ENCODE results near the gene IFNAR2. TPM values are rescaled to one million over a fixed set of nuclear protein-coding genes. Genes with fewer than 3 reads are reported as not detected.

IFNAR2 gene
- total RNA-seq, 1 experiment from 2014 or later = 2.1 TPM

DNA sequence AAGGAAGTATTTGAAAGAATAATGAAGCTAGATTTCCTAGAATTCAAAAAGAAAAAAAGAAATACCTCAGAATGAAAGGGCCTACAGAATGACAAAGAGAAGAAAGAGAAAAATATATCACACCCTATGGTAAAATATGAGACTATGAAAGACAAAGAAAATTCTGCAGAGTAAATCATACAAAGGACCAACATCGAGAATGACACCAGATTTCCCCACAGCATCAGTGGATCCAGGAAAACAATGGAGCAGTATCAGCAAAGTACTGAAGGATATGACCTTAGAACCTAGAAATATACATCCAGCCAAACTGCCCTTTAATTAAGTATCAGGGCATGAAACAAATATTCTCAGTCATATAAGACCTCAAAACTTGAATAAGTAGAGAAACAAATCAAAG lies 21.2 kb upstream of the IFNAR2 start:
- intact Hi-C loops (cut with micrococcal nuclease) = no loop called here
- Histone ChIP-seq H3K9me2 (replicated peaks; ENCODE audit: low read length) (no peaks in the 10 kb centered on the region), H3K27me3 (ENCODE audit: low read length) (no peaks in the 10 kb centered on the region), H4K20me1 (ENCODE audit: low read length) (no peaks in the 10 kb centered on the region), H3K9me3 (ENCODE audit: low read length) (no peaks in the 10 kb centered on the region), H3K27ac (ENCODE audit: low read length) (no peak overlapping the region), H3F3A (ENCODE audit: low read length, unreplicated experiment) (no peaks in the 10 kb centered on the region), H3K36me3 (ENCODE audit: low read depth, low read length) (no peaks in the 10 kb centered on the region), H2AFZ (ENCODE audit: low read length) (no peak overlapping the region), H3K4me1 (ENCODE audit: insufficient read depth, low read length) (peaks cover 13% of the 10 kb centered on the region), H3K4me3 (ENCODE audit: low read length) (no peak overlapping the region), H3K4me2 (ENCODE audit: low read length) (no peak overlapping the region), H3K9ac (ENCODE audit: low read length) (no peak overlapping the region), H3K79me2 (ENCODE audit: low read length) (no peaks in the 10 kb centered on the region)
- DNase-seq = no peak
- no peak for ATAC-seq
- ChIA-PET CTCF (no interaction called here), POLR2A (ENCODE audit: unreplicated experiment) (no interaction called here)
- no peak for TF ChIP-seq EZH2 (IDR thresholded peaks at IDR 0.05; ENCODE audit: low read length, unreplicated experiment)
- TF ChIP-seq, protein P1, sequence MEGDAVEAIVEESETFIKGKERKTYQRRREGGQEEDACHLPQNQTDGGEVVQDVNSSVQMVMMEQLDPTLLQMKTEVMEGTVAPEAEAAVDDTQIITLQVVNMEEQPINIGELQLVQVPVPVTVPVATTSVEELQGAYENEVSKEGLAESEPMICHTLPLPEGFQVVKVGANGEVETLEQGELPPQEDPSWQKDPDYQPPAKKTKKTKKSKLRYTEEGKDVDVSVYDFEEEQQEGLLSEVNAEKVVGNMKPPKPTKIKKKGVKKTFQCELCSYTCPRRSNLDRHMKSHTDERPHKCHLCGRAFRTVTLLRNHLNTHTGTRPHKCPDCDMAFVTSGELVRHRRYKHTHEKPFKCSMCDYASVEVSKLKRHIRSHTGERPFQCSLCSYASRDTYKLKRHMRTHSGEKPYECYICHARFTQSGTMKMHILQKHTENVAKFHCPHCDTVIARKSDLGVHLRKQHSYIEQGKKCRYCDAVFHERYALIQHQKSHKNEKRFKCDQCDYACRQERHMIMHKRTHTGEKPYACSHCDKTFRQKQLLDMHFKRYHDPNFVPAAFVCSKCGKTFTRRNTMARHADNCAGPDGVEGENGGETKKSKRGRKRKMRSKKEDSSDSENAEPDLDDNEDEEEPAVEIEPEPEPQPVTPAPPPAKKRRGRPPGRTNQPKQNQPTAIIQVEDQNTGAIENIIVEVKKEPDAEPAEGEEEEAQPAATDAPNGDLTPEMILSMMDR (conservative IDR thresholded peaks at IDR 0.05; ENCODE audit: low read depth, low read length) = no peak
- TF ChIP-seq EZH2phosphoT487 (IDR thresholded peaks at IDR 0.05; ENCODE audit: borderline replicate concordance, low read length) = no peak
- BruUV-seq (replicated peaks) = no TSS peak

DNA sequence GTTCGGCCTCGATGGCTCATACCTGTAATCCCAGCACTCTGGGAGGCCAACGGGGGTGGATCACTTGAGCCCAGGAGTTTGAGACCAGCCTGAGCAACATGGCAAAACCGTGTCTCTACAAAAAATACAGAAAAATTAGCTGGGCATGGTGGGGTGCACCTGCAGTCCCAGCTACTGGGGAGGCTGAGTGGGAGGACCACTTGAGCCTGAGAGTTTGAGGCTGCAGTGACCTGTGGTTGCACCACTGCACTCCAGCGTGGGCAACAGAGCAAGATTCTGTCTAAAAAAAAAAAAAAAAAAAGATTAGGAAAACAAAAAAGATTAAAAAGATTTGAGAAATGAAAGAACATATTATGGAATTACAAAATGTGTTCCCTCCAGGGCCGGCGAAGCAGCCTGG lies 18.4 kb upstream of the IFNAR2 start:
- Histone ChIP-seq H3K27ac (ENCODE audit: low read length) (no peak overlapping the region), H3K4me1 (ENCODE audit: insufficient read depth, low read length) (no peaks in the 10 kb centered on the region), H2AFZ (ENCODE audit: low read length) (no peak overlapping the region), H3K36me3 (ENCODE audit: low read depth, low read length) (no peaks in the 10 kb centered on the region), H3F3A (ENCODE audit: low read length, unreplicated experiment) (no peaks in the 10 kb centered on the region), H3K27me3 (ENCODE audit: low read length) (no peaks in the 10 kb centered on the region), H3K9me3 (ENCODE audit: low read length) (no peaks in the 10 kb centered on the region), H3K4me3 (ENCODE audit: low read length) (no peak overlapping the region), H3K9me2 (replicated peaks; ENCODE audit: low read length) (no peaks in the 10 kb centered on the region), H3K9ac (ENCODE audit: low read length) (no peak overlapping the region), H4K20me1 (ENCODE audit: low read length) (no peaks in the 10 kb centered on the region), H3K4me2 (ENCODE audit: low read length) (no peak overlapping the region), H3K79me2 (ENCODE audit: low read length) (no peaks in the 10 kb centered on the region)
- CTCF ChIA-PET = no interaction called here
- DNase-seq = no peak
- intact Hi-C loops (cut with micrococcal nuclease) = no loop called here
- no TSS peak for BruUV-seq (replicated peaks)
- POLR2A ChIA-PET (ENCODE audit: unreplicated experiment) = no interaction called here
- TF ChIP-seq EZH2 (IDR thresholded peaks at IDR 0.05; ENCODE audit: low read length, unreplicated experiment) (no peak), EZH2phosphoT487 (IDR thresholded peaks at IDR 0.05; ENCODE audit: borderline replicate concordance, low read length) (no peak)
- TF ChIP-seq, protein P1 (conservative IDR thresholded peaks at IDR 0.05; ENCODE audit: low read depth, low read length) = no peak
- ATAC-seq = no peak

DNA sequence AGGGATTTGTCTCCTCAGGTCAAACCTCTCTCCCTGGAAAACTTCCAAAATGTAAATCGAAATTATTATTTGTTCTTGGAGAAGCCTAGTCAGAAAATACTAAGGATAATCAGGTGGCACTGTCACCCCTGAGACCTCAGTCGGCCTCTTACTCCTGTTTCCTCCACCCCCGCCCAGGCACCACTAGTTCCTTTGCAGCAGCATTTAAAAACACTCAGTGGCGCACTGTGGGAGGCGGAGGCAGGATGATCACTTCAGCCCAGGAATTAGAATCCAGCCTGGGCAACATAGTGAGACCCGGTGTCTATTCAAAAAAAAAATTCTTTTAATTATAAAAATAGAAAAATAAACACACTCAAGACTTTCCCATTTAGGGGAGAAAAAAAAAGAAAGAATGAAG lies 18.0 kb upstream of the IFNAR2 start:
- no peak for DNase-seq
- H2AFZ ChIP-seq (ENCODE audit: low read length) = no peak overlapping the region
- H3K9me3 ChIP-seq (ENCODE audit: low read length) = no peaks in the 10 kb centered on the region
- ChIA-PET POLR2A (ENCODE audit: unreplicated experiment) (no interaction called here), CTCF (no interaction called here)
- H3K27ac ChIP-seq (ENCODE audit: low read length) = no peak overlapping the region
- no peaks in the 10 kb centered on the region for H3K9me2 ChIP-seq (replicated peaks; ENCODE audit: low read length)
- no peak overlapping the region for H3K4me2 ChIP-seq (ENCODE audit: low read length)
- H3K4me1 ChIP-seq (ENCODE audit: insufficient read depth, low read length) = no peaks in the 10 kb centered on the region
- no TSS peak for BruUV-seq (replicated peaks)
- no peak overlapping the region for H3K9ac ChIP-seq (ENCODE audit: low read length)
- intact Hi-C loops (cut with micrococcal nuclease) = no loop called here
- no peaks in the 10 kb centered on the region for H3K79me2 ChIP-seq (ENCODE audit: low read length)
- no peaks in the 10 kb centered on the region for H3K27me3 ChIP-seq (ENCODE audit: low read length)
- no peak overlapping the region for H3K4me3 ChIP-seq (ENCODE audit: low read length)
- H3K36me3 ChIP-seq (ENCODE audit: low read depth, low read length) = no peaks in the 10 kb centered on the region
- no peaks in the 10 kb centered on the region for H3F3A ChIP-seq (ENCODE audit: low read length, unreplicated experiment)
- TF ChIP-seq EZH2phosphoT487 (IDR thresholded peaks at IDR 0.05; ENCODE audit: borderline replicate concordance, low read length) (no peak), EZH2 (IDR thresholded peaks at IDR 0.05; ENCODE audit: low read length, unreplicated experiment) (no peak)
- TF ChIP-seq, protein P1 (conservative IDR thresholded peaks at IDR 0.05; ENCODE audit: low read depth, low read length) = no peak
- ATAC-seq = no peak
- H4K20me1 ChIP-seq (ENCODE audit: low read length) = no peaks in the 10 kb centered on the region
